HG03064 (cell line): Measurements from ENCODE around the gene IL1F10.

Source experiments
- ATAC-seq: cut with Tn5 transposase; IDR thresholded peaks from one replicate; pipeline ENCODE4 v1.9.1; 2021; ENCODE audit warnings: low read depth; ENCODE audit not compliant: unreplicated experiment

Gene IL1F10

DNA sequence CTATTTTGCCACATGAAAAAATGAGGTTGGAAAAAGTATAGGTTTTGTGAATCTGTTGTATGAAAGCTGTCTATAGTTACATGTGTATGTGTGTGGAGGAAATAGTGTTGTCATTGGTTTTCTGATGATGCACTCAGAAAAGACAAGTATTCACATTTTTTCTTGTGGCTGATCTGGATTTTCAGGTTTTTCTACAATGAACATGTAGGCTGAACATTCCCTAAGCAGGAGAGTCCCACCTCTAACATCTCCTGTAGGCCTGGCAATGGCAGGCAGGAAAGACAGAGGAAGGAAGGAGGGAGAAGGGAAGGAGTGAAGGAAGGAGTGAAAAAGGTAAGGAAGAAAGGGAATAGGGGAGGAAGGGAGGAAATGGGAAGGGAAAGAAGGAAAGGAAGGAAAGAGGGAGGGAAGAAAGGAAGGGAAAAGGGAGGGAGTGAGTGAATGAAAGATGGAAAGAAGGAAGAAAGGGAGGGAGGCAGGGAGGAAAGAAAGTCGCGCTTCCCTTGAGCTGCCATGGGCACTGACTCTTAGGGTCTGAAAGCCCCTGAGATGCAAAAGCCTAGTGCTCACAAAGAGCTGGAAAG is 9.3 kb upstream of the IL1F10 start:
- ATAC-seq, result no peak

DNA sequence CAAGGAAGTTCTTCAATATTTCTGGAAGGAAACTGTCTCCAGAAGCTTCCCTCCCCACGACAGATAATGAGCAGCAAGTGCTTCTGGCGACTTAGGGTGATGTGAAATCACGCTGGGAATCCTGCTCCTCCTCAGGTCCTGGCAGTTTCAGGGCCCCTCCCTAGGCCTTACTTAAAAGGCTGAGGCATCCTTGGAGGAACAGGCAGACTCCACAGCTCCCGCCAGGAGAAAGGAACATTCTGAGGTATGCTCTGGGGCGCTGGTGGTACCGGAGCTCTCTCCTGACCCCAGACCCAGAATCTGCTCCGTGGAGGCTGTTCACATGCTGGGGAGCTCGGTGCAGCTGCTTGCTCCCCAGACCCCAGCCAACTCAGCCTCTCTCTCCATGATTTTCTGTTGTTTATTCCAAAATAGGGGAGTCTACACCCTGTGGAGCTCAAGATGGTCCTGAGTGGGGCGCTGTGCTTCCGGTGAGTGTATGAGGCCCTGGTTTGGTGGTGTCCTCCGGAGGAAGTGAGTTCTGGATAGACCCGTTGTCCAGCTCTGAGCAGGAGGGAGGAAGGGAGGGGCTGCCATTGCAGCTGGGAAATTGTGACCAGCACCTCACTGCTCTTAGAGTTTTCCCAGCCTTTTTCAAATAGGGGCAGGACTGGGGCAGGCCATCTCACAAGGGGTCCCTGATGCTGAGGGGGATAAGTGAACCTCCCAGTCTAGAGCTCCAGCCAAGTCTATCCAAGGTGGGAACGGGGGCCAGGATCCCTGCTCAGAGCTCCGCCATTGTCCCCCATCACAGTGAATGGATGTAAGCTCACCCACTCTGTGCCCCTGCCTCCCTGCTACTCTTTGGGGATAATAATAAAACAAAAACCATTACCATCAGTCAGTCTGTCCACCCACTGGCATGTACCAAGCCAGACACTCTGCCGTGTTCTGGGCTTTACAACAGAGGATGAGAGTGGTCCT is 8.5 kb upstream of the IL1F10 start, which contains the start of gene IL36RN:
TSS of gene IL36RN (plus strand) at position 201 of the 963 bp plus-strand sequence. CDS start at position 442, 241 bp downstream.
- ATAC-seq, result no peak

DNA sequence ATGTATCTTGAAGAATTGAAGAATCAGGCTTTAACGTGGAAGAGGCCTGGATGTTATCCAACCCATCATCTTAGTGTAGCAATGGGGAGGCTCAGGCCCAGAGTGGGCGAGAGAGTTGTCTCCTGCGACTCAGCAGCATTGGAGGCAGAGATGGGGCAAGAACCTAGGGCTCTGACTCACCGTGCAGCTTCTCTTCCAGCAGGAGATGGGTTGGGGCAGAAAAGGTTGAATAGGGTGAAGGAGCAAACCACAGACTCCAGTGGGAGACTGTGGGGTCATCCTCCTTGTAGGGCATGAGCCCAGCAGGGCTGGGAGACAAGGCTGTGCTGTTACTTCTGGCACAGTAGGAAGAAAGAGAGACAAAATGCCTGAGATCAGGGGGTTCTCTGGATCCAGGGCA is 7.4 kb upstream of the IL1F10 start:
- no peak for ATAC-seq

DNA sequence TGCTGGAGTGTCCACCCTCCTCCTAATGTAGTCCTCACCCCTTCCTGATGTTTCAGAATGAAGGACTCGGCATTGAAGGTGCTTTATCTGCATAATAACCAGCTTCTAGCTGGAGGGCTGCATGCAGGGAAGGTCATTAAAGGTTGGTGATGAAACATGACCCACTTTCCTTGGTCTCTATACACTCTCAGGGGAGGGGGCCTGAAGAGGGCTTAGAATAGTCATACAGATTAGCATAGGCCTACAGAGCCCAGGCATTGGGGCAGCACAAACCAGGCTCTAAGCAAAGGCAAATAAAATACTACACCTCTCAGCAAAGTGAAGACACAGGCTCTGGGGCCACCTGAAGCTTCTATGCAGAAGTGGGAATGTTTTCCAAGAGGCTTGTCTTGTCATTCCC is 7.0 kb upstream of the IL1F10 start:
- no peak for ATAC-seq

DNA sequence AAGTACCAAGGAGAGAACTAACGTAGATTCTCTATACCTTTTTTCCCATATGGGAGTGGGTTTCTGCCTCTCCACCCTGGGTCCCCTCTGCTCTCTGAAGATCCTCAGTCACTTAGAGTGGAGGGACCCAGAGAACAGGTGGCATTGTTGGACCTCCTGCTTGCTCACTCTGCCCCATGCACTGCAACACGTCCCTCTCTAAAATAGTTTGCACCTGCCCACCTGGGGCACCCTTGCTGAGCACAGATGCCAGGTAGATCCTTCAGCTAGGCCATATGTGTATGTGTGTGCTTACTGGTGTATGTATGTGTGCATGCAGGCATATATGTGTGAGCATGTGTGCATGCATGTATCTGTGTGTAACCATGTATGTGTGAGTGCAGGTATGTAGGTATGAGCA is 6.5 kb upstream of the IL1F10 start:
- ATAC-seq, result no peak

DNA sequence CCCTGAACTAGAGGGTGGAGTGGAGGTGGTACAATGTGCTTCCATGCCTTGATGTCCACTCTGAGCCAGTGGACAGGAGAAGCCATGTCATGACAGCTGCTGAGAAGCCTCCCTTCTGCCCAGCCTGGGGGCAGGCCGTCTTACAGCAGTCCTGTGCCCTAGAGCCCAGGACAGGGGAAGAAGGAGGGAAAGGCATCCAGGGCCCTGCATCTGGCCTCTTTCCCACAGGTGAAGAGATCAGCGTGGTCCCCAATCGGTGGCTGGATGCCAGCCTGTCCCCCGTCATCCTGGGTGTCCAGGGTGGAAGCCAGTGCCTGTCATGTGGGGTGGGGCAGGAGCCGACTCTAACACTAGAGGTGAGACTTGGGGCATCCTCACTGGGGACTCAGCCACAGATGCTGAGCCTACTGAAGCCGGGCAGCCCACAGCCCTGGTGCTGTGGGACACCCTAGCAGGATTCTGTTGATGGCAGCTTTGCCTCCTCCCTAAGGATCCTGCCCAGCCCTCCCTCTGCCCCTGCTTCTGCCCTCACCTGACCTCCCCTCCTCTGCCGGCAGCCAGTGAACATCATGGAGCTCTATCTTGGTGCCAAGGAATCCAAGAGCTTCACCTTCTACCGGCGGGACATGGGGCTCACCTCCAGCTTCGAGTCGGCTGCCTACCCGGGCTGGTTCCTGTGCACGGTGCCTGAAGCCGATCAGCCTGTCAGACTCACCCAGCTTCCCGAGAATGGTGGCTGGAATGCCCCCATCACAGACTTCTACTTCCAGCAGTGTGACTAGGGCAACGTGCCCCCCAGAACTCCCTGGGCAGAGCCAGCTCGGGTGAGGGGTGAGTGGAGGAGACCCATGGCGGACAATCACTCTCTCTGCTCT is 5.6 kb upstream of the IL1F10 start:
- ATAC-seq, result no peak

DNA sequence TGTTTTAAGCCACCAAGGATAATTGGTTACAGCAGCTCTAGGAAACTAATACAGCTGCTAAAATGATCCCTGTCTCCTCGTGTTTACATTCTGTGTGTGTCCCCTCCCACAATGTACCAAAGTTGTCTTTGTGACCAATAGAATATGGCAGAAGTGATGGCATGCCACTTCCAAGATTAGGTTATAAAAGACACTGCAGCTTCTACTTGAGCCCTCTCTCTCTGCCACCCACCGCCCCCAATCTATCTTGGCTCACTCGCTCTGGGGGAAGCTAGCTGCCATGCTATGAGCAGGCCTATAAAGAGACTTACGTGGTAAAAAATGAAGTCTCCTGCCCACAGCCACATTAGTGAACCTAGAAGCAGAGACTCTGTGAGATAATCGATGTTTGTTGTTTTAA is 3.5 kb upstream of the IL1F10 start:
- ATAC-seq, result no peak

DNA sequence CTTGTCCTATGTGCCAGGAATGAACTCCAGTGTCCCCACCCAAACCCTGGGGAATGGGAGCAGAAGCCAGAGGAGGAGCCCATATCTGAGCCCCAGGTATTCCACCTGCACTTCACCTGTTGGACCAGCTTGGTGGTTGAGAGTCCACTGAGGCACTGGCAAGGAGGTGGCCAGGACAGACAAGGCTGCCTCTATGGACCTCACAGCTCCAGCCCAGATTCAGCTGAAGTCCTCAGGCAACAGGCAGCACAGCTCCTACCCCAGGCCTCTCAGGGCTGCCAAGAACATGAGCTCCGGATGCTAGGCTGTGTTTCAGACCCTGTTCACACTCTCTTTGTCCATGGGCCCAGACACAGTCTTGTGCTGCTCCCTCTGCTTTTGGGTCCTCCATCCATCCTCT is 2.9 kb upstream of the IL1F10 start:
- ATAC-seq, result no peak

DNA sequence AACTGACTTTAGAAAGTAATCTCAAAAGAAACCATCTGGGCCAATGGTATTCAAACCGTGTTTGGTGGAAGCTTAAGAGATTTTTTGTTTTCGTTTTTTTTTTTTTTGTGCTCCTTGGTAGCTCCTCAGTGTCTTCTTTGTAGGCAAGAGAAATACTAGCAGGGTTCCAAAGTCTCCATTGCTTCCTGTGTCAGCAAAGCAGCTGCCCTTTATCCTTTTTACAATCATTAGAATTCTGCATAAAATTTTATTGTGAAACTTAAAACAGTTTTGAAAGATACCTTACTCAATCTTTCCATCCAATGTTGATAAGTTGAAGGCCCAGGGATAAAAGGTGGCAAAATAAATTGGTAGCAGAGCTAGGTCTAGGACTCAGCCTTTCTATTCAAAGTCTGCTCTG is 479 bp downstream of the IL1F10 start:
- ATAC-seq, result no peak

DNA sequence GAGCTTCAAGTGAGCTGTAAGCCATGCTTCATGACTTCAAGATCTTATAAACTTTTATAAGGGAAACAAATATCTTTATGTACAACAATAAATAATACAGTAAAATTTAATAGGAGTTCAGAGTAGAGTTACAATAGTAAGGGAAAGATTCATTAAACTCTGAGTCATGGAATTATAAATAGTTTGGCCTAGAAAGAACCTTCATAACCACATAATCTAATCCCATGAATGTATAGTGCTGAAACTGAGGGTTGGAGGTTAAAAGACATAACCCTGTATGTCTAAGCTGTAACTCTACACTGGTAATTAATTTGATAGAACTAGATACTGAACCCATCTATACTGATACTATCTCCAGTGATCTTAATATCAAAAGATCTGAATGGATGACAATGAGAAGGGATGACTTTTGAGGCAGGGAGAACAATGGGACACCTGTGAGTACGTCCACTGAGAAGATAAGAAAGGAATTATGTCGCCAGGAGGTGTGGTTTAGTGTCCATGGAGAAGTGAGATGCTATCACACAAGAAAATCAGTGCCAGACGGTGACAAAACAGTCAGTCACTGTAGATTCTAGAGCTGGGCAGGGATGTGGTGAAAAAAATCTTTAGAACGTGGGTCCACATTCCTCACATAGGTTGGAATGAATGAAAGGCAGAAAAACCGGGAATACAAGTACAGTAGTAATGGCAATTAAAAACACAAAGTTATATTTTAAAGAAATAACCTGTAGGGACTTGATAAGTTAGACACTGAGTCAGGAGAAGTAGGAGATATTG is 1.1 kb downstream of the IL1F10 start:
- ATAC-seq, result no peak

DNA sequence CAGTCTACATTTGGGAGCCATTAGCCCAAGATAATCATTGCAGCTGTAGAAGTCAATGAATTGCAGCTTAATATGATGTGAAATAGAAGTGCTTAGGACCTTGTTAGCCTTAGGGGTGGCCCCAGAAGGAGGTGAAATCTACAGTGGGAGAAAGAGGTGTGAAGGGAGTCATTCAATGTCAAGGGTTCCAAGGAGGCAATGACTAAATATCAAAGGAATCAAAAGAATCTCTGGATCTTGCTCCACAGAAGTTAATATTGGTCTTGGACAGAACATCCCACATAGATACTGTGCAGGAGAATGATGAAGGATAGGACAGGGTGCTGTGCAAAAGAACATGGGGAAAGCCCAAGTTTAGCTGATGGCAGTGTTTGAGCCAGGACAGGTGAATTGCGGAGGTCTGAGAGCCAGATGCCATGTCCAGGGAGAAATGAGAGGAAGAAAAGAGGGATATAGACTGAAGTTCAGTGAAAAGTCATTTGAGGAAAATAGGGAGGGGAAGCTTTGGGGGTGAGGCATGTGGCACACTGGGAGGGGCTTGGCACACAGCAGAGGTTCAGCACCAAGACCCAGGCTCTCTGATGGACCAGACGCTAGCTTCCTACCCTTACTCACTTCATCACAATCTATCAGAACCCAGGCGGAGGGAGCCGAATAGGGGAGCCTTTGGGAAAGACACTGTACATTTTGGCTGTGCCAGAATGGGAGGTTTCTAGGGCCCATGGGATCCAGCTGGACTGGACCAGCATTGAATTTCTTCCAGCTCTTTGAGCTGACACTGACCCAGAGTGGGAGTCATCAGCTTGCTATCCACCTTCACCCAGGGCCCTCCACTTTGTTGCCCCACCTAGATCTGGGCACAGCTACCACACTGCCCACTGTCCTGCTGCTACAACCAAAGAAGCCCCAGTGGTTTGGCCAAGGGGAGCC is 2.2 kb downstream of the IL1F10 start:
- ATAC-seq, result no peak

DNA sequence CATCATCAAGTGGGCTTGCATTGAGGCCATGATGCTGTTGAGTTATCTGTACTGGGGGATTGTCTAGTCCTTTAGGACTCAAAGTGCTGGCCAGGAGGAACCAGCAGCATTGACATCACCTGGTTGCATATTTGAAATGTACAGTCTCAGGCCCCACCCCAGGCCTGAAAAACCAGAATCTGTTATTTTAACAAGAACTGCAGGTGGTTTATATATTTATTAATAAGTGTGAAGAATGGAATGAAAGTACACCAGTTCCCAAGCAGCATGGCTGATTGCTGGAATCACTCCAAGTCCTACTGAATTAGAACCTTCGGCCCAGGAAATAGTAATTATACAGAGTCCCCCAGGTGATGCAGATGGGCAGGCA is 2.8 kb downstream of the IL1F10 start:
- ATAC-seq, result no peak

DNA sequence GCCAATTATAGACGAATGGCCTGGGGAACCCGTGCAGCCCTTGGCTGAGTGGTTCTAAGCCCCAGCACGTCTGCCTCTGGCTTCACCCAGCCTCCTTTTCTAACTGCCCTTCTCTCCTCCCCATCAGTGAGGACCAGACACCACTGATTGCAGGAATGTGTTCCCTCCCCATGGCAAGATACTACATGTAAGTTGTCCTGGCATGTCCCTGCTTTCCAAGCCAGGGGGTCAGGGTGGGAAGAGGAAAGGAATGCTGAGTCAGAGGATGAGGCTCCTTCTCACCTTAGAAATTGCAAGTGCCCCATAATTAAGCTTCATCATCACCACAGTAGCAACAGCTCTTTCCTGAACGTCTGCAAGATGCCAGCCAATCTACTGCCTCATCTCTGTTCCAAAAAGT is 4.8 kb downstream of the IL1F10 start:
- no peak for ATAC-seq

DNA sequence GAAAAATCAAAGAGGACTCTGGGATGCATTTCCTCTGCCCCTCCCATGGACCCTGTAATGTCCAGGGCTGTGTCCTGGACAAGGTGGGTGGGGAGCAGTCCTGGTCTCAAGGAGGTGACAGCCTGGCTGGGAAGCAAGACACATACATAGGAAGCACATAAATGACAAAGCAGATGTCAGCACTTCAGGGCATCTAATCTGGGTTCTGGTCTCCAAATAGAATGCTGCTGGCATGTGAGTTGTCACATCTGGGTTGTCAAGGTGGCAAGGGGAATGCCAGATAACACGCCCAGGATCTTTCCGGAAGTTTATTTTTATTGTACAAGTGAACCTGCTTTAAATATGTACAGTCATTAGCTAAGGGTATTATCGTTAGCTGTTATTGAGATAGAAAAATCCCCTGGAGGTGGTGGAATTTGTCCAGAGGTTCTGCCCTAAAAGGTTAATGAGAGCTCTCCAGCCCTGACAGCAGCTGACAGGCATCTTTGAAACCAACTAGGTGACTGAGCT is 5.6 kb downstream of the IL1F10 start:
- no peak for ATAC-seq

DNA sequence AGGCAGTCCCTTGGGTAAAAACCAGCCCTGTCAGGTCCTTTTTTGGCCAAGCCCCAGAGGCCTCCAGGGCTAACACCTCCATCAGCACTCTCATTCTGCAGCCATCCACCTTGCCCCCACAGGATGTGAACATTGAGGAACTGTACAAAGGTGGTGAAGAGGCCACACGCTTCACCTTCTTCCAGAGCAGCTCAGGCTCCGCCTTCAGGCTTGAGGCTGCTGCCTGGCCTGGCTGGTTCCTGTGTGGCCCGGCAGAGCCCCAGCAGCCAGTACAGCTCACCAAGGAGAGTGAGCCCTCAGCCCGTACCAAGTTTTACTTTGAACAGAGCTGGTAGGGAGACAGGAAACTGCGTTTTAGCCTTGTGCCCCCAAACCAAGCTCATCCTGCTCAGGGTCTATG is 7.3 kb downstream of the IL1F10 start:
- ATAC-seq, result no peak

DNA sequence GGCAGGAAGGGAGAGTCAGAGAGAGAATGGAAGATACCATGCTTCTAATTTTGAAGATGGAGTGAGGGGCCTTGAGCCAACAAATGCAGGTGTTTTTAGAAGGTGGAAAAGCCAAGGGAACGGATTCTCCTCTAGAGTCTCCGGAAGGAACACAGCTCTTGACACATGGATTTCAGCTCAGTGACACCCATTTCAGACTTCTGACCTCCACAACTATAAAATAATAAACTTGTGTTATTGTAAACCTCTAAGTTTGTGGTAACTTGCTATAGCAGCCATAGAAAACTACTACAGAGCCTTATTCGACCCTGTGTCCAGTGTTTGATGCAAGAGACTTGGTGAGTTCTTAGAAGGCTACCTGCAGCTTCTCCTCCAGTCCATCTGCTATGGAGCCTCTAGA is 7.8 kb downstream of the IL1F10 start:
- no peak for ATAC-seq

DNA sequence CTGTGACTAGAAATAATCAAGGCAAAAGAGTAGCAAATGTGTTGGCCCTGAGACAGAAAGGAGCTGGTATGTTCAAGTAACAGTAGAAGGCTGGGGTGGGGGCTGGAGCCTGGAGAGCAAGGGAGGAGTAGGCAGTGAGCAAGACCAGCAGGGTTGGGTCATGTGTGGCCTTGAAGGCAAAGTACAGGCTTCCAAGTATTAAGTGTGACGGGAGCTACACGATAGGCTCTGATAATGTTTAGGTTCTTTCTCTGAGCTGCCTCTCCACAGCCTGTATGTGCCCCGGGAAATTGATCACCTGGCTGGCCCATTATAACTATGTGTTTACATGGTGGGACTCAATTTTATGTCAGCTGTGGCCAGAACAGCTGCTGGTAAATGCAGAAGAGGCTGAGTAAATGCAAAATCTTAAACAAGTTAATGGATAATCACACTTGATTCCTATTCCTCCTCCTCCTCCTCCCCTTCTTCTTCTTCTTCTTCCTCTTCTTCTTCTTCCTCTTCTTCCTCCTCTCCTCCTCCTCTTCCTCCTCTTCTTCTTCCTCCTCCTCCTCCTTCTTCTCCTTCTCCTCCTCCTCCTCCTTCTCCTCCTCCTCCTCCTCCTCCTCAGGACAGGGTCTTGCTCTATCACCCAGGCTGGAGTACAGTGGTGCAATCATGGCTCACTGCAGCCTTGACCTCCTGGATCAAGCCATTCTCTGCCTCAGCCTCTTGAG is 9.3 kb downstream of the IL1F10 start:
- ATAC-seq, result no peak

DNA sequence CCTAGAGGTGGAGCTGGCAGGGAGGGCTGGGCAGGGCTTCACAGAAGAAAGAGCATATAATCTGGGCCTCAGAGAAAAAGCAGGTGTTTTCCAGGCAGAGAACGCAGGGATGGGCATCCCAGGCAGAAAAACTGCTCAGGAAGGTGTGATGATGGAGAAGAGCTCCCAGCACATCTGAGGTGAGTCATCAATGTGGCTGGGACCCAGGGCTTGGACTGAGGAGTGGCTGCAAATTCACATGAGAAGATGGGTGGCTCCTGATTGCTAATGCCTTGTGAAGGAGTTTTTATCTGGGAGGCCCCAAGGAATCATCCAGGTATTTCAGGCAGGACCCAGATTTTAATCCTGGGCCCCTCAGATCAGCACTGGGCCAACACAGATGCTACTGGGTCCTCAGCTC is 10.2 kb downstream of the IL1F10 start:
- no peak for ATAC-seq
